Measurements from ENCODE around the gene KIF1A.

Gene KIF1A

DNA sequence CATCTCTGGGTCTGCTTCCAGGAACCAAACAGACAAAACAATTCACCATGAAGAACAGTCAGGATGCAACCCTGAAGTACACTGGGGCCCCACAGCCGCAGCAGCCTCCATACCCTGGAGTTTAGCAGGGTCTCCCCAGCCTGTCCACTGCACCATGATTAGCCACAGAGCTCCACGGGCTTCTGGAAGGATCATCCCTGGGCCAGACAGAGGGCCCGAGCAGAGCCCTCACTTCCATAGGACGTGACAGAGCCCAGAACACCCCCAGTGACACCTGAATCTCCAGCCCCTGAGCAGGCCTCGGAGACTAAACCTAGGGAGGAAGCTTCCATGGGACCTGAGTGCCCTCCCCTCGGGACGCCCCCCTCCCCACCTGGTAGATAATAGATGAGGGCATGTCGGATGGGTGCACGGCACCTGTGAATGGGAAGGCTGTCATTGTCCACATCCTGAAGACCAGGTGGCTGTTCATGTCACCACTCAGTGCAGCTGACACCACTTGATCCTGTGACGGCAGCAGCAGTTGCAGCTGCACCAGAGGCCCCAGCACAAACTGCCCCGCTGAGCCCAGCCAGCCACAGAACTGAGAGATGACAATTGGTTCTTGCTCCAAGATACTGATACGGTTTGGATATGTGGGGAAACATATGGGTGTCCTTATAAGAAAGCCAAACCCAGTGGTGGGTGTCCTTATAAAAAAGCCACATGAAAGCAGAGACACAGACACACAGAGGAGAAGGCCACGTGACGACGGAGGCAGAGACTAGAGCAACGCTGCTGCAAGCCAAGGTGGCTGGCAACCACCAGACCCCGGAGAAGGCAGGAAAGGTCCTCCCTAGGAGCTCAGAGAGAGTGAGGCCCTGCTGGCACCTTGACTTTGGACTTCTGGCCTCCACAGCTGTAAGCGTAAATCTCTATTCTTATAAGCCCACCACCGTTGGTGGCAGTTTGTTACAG is 23.2 kb downstream of the KIF1A start:
- DNase-seq, result no peak

DNA sequence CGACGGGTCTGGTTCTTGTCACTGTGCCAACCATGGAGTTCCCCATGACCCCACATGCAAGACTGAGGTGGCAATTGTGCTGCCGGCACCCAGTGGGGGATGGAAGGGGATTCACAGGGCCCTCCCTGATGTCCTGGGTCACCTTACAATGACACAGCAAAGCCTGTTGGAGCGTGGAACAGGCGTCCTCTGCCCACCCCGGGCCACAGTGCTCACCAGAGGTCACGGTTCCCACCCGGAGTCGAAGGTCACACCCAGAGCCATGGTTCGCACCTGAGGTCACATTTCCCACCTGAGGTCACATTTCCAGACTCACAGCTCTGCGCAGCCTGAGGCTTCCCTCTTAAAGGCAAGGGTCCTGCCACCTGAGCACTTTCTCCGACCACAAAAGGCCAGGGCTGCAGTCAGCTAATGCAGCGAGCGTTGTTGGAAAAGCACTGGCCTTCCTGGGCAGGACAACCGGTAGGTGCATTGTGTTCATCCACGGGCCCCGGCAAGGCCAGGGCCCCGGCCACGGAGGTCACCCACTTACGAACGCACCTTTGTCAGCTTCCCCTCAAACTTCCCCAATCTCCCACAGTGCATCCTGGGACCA is 24.0 kb downstream of the KIF1A start:
- DNase-seq, result no peak

DNA sequence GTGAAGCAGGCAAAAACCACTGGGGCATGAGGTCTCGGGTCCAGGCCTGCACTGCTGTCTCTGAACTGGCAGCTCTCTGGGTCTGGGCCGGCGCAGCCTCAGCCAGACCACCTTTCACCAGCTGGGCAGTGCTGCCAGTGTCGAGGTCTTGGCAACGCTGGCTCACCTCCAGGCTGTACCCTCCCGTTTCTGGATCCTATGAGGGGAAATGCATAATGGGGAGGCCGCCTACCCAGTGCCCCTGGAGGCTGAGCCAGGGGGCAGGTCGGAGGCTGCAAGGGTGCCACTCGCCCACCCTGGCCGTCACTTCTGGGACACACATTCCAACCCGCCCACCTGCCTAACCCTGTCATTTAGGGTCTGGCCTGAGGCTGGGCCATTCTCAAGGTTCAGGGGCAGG is 24.6 kb downstream of the KIF1A start:
- no peak for DNase-seq

DNA sequence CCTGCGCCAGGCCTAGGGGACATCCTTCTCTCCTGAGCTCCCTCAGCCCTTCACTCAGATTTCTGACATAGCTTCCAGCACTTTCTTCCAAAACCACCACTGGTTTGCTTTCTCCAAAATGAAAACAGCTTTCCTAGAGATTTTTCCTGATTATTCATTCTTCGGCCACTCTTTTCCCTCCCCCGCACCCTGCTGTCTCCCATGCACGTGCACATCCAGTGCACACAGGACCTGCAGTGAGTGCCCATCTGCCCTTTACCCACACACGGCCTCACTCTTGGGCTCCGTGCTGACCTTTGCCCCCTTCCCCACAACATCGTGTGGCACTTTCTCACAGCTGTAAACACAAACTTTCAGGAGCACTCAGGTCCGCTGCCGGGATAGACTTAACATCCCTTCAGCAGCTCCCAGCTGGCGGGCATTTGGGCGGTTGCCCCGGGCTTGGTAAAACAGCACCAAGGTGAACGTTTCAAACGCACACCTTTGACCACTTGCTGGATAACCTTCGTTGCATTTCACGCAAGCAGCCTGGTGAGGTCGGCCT is 25.8 kb downstream of the KIF1A start:
- no peak for DNase-seq

DNA sequence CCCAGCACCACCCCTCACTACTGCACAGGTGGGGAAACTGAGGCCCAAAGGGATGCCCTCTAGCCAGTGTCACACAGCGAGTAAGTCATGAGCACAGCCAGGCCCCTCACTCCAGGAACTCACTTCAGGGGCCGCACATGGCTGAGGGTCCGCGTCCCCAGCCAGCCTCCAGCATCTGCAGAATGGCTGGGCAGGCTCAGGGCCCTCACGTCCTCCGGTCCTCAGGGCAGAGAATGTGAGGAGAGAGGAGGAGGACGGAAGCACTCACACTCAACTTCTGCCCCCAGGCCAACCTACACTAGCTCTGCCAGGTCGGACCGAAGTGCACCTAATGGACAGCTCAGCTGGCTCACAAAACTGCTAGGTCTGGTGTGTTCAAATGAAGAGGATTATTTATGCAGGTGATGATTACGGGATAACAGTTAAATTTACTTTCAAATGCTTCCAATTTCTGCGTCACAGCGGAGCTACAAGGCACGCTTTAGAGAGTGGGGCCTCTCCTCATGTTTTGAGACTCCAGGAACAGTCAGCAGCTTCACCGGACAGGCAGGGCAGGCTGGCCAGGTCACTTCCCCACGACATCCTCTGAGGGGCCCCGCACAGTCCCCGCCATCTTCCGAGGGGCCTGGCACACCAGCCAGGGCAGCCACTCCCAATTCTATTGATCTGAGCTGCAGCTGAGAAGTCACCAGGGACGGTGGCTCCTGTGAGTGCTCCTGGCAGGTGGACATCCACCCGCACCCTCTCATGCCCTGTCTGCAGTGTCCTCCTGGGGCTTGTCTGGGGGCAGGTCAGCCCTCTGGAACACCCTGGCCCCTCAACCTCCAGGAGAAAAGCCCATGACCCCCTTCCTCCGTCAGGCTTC is 26.5 kb downstream of the KIF1A start:
- no peak for DNase-seq

DNA sequence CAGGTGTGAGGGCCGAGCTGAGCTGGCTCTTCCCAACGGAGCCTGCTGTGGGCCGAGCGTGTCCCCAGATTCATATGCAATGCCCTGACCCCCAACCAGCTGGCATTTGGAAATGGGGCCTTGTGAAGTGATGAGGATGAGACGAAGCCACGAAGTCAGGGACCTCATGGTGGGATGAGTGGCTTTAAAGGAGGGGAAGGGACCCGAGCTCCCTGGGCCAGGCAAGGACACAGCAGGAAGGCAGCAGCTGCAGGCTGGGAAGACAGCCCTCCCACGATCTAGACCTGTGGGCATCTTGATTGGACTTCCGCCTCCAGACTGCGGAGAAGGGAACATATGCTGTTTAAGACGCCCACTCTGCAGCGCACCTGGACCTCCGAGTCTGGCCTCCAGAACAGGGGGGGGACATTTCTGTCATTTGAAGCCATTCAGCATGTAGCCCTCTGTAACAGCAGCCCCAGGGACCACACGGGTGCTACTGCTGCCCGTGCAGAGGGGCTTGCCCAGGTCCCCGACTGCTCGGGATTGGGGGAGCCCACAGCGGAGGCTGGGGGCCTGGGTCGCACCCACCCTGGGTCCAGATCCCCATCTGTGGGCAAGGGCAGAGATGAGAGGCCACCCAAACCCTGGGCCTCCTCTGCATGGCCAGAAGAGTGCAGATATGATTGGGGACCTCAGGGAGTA is 27.2 kb downstream of the KIF1A start:
- no peak for DNase-seq

DNA sequence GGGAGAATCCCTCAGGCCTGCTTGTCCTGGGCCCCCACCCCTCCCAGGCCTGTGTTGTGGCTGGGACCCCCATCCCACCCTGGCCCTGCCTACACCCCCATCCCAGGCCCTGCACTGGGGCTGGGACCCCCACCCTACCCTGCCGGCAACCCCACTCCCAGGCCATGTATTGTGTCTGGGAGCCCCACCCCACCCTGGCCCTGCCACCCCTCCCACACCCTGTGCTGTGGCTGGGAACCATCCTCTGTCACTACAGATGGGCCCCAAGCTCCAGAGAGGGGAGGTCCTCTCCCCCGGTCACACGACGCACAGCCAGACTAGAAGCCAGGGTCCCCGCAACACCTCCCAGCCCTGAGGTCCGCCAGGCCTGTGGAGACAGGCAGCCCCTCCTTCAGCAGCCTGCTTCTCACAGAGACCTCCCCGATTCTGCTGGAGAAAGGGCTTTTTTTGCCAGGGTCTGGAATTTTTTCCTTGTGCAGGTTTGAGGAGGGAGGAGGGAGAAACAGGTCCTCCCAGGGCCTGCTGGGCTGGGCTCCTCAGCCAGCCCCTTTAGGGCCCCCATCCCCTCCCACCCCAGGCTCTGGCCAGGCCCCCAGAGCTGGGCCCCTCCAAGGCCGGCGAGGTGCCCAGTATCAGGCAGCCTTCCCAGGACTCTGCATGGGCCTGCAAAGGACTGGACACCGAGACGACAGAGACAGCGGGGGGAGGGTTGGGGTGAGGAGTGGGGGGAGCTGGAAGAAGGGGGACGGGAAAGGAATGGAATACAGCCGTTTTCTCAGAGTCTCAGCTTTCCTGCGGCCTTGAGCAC is 28.0 kb downstream of the KIF1A start:
- DNase-seq, result no peak

DNA sequence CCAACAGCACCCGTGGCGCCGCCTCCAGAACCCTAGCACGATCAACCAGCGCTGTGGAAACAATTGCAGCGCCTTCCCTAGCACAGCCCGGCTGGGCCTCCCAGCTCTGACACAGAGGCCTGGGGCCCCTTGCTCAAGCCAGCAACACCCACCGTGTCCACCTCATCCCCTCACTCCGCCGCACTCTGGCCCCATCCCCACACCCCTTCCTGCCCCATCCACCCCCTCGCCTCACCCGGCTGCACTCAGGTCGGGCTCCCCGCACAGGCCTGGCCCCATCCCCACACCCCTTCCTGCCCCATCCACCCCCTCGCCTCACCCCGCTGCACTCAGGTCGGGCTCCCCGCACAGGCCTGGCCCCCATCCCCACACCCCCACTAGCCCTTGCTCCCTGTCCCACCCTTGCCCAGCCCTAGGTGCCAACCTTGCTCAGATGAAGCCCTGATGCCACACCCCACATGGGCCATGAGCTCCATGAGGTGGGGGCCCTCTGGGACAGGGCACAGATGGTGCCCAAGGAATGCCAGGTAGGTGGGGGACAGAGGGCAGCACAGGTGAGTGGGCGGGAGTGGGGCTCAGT is 28.7 kb downstream of the KIF1A start:
- DNase-seq, result no peak

DNA sequence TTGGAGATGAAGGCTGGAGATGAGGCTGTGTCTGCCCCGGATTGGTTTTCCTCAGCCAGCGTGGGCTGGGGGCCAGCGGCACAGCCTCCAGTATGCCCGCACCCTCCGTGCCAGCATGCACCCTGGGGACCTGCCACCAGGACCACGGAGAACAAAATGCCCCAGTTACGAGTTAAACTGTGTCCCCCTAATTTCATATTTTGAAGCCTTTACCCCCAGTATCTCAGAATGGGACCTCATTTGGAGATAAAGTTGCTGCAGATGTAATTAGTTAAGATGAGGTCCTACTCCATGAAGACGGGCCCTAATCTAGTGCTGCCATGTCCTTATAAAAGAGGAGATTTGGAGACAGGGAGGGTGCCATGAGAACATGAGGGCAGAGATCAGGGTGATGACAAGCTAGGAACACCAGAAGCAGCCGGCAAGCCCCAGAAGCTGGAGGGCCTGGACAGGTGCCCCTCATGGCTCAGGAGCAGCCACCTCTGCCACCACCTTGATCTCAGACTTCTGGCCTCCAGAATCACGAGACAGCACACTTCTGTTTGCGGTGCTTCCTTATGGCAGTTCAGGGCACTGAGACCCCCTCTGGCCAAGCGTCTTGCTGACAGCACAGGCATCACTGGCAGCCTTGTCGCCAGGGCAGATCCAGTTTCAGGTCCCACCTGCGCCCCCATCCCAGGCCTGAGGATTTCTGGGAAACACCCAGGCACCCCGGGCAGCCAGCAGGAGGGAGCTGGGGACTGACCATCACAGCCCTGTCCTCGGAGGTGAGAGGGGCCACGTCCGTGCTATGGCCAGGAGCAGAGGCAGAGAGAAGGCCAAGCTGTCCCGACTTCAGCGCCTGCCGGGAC is 29.4 kb downstream of the KIF1A start:
- no peak for DNase-seq

DNA sequence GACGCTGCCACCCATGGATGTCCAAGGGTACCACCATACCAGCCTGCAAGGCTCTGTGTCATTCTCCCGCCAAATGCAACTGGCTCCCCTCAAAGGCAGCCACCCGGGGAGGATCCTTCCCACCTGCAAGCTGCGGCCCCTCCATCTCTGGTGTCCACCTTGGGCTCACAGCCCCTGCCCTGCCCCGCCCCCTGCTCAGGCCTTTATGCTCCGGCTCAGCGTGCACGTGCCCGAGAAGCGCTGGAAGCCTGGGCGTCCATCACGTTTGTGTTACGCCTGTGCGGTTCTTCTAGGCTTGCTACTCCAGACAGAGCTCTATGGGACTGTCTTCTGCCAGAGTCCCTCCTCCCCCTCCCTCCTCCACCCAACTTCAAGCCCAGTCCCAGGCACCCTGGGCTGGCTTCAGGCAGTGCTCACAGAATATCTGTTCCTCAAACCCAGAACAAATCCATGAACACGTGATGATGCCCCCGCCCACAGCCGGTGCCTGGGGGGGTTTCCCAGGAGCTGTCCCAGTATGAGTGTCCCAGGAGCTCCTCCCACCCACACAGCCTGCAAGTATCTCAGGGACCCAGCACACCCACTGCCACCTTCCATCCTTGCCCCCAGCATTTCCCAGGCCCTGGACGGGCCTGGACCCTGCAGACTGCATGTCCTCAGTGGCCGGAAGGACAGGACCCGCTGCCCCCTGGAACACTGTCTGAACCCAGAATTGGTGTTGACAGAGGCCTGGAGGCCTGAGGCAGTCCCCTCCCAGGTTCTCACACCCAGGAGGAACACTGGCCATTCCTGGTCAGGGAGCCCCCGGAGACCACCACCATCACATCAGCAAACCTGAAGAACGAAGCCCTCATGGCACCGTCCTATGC is 30.3 kb downstream of the KIF1A start:
- no peak for DNase-seq

DNA sequence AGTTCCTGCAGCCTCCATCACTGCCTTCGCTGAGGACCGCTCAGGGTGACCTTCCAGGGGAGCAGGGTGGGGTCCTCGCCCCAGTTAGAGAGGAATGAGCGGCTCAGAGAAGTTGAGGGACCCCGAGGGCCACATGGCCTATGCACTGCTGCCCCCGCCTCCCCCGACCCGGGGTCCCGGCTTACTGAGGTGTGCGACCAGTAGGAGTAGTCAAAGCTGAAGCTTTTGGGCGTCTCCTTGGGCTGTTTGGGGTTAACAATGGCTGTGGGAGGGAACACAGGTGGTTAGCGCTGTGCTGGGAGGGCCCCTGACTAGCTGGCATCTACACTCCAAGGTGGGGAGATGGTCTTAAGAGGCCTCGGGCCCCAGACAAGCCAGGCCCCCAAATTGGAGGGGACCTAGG is 31.0 kb downstream of the KIF1A start:
- DNase-seq, result no peak

DNA sequence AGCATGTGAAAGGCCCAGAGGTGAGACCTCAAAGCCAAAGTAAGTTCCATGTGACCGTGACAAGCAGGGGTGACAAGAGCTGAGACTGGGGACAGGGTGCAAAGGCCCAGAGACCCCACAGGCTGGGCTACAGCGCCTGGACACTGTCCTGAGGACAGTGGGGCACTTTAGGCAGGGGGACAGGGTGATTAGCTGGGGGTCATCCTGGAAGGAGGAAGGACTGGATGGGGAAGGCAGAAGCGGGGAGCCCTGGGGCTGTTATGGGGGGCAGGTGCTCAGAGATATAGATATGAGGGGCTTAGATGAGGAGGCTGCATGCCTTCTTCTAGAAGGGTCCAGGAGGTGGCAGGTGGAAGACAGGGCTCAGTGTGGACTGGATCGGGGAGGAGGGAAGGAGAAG is 31.5 kb downstream of the KIF1A start:
- no peak for DNase-seq

DNA sequence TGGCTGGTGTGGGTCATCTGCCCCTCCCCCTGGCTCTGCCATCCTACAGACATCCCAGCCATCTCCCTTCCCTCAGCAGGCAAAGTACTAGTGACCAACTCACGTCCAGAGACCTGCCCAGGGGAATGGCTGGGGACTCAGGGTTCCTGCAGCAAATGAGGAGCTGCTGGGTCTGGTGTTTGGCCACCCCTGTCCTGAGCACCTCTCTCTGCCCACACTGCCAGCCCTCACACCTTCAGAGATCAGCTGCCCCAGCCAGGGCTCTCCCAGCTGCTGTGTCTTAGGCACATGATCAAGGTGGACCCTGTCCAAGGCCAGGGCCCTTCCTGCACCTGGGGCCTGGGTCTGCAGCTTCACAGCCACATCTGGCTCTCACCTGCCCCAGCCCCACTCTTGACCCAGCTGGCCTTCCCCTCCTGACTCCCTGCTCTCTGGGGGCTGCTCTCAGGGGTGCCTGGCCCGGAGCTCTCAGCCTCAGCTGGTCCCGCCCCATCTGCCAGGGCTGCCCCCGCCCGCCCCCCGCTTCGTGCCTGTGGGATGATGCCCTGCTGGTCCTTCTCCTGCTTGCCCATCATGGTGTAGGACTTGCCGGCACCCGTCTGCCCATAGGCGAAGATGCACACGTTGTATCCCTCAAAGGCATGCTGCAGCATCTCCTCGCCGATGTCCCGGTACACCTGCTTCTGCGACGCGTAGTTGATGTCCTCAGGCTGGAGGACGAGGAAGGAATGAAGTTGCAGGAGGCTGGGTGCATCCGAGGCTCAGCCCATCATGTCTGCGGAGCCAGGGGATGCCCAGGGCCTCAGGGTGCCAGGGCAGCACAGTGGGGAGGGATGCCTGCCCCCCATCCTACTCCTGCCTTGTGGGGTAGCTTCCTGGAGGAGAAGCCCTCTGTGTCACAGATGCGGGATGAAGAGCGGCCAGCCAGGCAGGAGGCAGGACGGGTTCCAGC is 32.2 kb downstream of the KIF1A start:
- no peak for DNase-seq

DNA sequence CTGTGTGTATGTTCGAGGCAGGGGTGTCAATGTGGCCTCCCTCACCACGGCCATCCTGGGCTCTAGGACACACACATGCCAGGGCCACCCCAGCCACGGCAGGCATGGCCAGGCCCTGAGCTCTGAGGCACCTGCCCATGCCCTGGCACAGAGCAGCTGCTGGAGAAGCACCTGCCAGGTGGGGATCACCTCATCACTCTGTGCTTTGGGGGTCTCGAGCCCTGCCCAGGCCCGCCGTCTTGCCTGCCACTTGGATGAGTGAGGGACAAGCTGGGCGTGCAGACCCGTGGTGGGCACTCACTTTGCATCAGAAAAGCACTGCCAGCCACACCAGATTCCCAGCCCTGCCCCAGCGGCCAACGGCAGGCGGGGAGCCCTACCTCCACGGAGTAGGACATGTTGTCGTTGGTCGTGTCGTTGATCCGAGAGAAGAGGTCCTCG is 33.1 kb downstream of the KIF1A start:
- DNase-seq, result no peak

DNA sequence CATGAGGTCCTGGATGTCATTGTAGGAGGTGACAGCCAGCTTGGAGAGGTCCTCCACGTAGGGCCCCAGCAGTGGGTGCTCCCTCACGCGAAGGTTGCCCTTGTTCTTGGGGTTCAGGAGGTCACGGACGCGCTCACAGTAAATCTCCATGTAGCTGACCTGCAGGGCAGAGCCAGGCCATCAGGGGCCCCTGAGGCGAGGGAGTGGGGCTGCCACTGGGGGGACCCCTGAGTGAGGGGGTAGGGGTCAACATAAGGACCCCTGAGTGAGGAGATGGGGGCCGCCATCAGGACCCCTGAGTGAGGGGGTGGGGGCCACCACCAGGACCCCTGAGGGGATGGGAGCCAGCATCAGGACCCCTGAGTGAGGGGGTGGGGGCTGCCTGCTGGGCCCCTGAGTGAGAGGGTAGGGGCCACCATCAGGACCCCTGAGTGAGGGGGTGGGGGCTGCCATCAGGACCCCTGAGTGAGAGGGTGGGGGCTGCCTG is 33.6 kb downstream of the KIF1A start:
- DNase-seq, result no peak

DNA sequence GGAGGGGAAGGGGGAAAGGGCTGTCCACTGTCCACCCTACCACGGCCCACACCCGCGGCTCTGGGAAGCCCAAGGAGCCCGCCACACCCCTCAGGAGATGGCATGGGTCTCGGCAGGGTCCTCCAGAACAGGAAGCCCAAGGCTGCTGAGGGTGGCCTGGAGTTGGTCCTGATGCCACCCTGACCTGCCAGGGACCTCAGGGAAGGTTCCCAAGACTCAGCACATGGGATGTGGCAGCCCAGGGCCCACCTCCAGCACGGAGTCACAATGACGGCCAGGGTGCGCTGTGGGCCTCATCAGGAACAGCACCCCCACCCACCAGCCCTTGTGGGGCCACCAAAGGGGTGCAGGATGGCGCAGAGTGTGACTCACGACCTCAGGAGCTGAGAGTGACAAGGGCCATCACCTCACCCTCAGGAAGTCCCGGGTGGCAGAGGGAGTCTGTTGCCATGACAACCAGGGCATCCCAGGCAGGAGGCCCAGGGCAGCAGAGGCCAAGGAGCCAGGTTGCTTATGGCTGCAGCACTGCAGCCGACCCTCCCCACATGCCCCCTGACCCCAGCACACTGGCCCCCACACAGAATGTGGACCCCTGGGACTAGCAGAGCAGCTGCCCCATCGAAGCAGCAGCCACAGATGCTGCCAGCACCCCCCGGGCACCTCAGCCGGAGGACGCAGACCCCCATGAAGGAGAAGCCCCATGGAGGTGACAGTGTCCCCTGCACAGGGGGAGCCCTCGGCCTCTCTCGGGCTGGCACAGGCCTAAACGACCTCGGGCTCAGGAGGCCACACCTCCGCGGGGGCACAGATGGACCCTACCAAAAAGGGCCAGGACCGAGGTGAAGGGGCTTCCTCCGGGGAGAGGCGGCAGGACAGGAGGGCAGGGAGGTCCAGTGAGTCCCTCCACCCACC is 34.3 kb downstream of the KIF1A start:
- DNase-seq, result no peak

Measured in CD4-positive, alpha-beta T cell treated with Interleukin-21 for 1 hour (primary cell).